ENCODE results near the gene GDPD5. TPM values are rescaled to one million over a fixed set of nuclear protein-coding genes. Genes with fewer than 3 reads are reported as not detected.

The GDPD5 gene
- total and polyA plus RNA-seq, 2 donors (not counting 3 experiments of a cell fraction or from before 2014, with no cell fraction given): 60.2 to 79.2 TPM

DNA sequence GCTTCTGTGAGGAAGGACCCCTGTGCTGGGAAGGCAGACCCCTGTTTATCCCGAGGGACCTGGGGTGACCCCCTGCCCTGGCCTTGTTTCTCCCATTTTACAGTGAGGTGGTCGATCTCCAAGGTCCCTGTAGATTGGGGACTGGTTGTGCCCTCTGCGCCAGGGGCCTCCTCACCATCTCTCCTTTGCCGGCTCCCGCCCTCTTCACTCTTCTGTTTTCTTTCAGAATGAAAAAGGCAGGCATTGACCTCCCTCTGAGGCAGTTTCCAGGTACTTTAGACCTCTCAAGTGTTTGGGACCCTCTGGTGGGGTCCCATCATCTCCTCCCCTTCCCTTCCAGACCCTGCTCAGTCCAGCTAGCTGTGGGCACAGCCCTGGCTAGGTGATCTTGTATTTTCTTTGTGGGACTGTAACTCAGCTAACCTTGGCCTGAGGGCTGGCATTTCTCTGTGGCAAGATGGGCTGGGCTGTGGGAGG is 37.8 kb upstream of the GDPD5 start:
- Histone ChIP-seq H3K4me2 (ENCODE audit: insufficient read depth, low read length) (peak overlapping the region; percentile 90), H4K20me1 (replicated peaks; ENCODE audit: control insufficient read depth, extremely low read depth, insufficient read depth, low read length) (no peaks in the 10 kb centered on the region), H3K27ac (ENCODE audit: insufficient read depth, low read depth, low read length) (peak overlapping the region; percentile 92), H3K4me3 (replicated peaks in 1 of 3; ENCODE audit: insufficient read depth in 1 of 3, low read depth in 1 of 3, low read length in 3 of 3) (peak overlapping the region; percentile 50 to 84 (median 66)), H3K27me3 (ENCODE audit: control insufficient read depth in 2 of 2, insufficient read depth in 2 of 2, low read length in 2 of 2) (no peaks in the 10 kb centered on the region), H3K79me2 (ENCODE audit: control insufficient read depth, insufficient read depth, low read length) (peaks cover 61% of the 10 kb centered on the region), H3K9me3 (replicated peaks; ENCODE audit: control insufficient read depth, insufficient read depth, low read length) (no peaks in the 10 kb centered on the region), H3K9me1 (replicated peaks; ENCODE audit: control insufficient read depth, extremely low read depth, insufficient read depth, low read length) (no peaks in the 10 kb centered on the region), H3K4me1 (ENCODE audit: control insufficient read depth, extremely low read depth, insufficient read depth, low read length) (peaks cover 45% of the 10 kb centered on the region), H2AFZ (ENCODE audit: low read depth, low read length) (no peak overlapping the region), H3K36me3 (ENCODE audit: control insufficient read depth in 2 of 2, extremely low read depth in 1 of 2, insufficient read depth in 2 of 2, low read length in 2 of 2) (peaks cover 3 to 20% of the 10 kb centered on the region in 2 experiments), H3K9ac (replicated peaks; ENCODE audit: extremely low read depth, insufficient read depth, low read length) (peak overlapping the region; percentile 76)
- CTCF ChIA-PET: interaction anchor here (0.8 to 8.6 kb wide), 9 partner anchors 10 to 155 kb away, joined by 3 to 107 read pairs (median 9); no protein-coding TSS in a partner anchor
- intact Hi-C loops (cut with micrococcal nuclease) (loop anchor here (1.0 kb wide), 1 partner anchor 16 kb away; no protein-coding TSS in a partner anchor), dilution Hi-C loops (cut with MboI; ENCODE audit: extremely low pct_ligation_motif_present, low sequenced_read_pairs) (no loop called here)
- POLR2A ChIA-PET: interaction anchor here (0.5 to 2.9 kb wide), 4 partner anchors 9 to 95 kb away, joined by 3 to 23 read pairs (median 9); no protein-coding TSS in a partner anchor
- DNase-seq (ENCODE audit: low read depth, low spot score): peak; percentile 24
- no peak for FAIRE-seq
- TSS peak; percentile 74 for BruUV-seq (replicated peaks)
- TF ChIP-seq POLR2A (IDR thresholded peaks at IDR 0.05; ENCODE audit: low read depth, low read length): peak; percentile 4
- no peak for TF ChIP-seq POLR2AphosphoS5 (IDR thresholded peaks at IDR 0.05; ENCODE audit: insufficient read depth, low read depth, low read length)

GRCh38 chr11:75562836-75563484 is 37.2 kb upstream of the GDPD5 start:
- TSS peak; percentile 52 for BruUV-seq (replicated peaks)
- ChIA-PET CTCF (interaction anchor here (0.7 to 8.6 kb wide), 9 partner anchors 9 to 143 kb away, joined by 3 to 107 read pairs (median 6); no protein-coding TSS in a partner anchor), POLR2A (interaction anchor here (1.3 to 2.3 kb wide), 2 partner anchors 9 to 15 kb away, joined by 4 to 14 read pairs; no protein-coding TSS in a partner anchor)
- H3K9me3 ChIP-seq (replicated peaks; ENCODE audit: control insufficient read depth, insufficient read depth, low read length): no peaks in the 10 kb centered on the region
- peaks cover 56% of the 10 kb centered on the region for H3K79me2 ChIP-seq (ENCODE audit: control insufficient read depth, insufficient read depth, low read length)
- dilution Hi-C loops (cut with MboI; ENCODE audit: extremely low pct_ligation_motif_present, low sequenced_read_pairs): no loop called here
- H3K27me3 ChIP-seq (ENCODE audit: control insufficient read depth in 2 of 2, insufficient read depth in 2 of 2, low read length in 2 of 2): no peaks in the 10 kb centered on the region
- H4K20me1 ChIP-seq (replicated peaks; ENCODE audit: control insufficient read depth, extremely low read depth, insufficient read depth, low read length): no peaks in the 10 kb centered on the region
- H3K36me3 ChIP-seq (ENCODE audit: control insufficient read depth in 2 of 2, extremely low read depth in 1 of 2, insufficient read depth in 2 of 2, low read length in 2 of 2): peaks cover 3 to 15% of the 10 kb centered on the region in 2 experiments
- peak overlapping the region; percentile 90 for H3K4me2 ChIP-seq (ENCODE audit: insufficient read depth, low read length)
- H3K4me3 ChIP-seq (replicated peaks in 1 of 3; ENCODE audit: insufficient read depth in 1 of 3, low read depth in 1 of 3, low read length in 3 of 3): peak overlapping the region; percentile 50 to 84 (median 66)
- DNase-seq (ENCODE audit: low read depth, low spot score): peak; percentile 72
- no peaks in the 10 kb centered on the region for H3K9me1 ChIP-seq (replicated peaks; ENCODE audit: control insufficient read depth, extremely low read depth, insufficient read depth, low read length)
- intact Hi-C loops (cut with micrococcal nuclease): loop anchor here (1.0 kb wide), 2 partner anchors 9 to 16 kb away; no protein-coding TSS in a partner anchor
- peaks cover 51% of the 10 kb centered on the region for H3K4me1 ChIP-seq (ENCODE audit: control insufficient read depth, extremely low read depth, insufficient read depth, low read length)
- H3K27ac ChIP-seq (ENCODE audit: insufficient read depth, low read depth, low read length): peak overlapping the region; percentile 92
- H3K9ac ChIP-seq (replicated peaks; ENCODE audit: extremely low read depth, insufficient read depth, low read length): peak overlapping the region; percentile 76
- H2AFZ ChIP-seq (ENCODE audit: low read depth, low read length): no peak overlapping the region
- peak; percentile 99 for FAIRE-seq
- TF ChIP-seq POLR2AphosphoS5 (IDR thresholded peaks at IDR 0.05; ENCODE audit: insufficient read depth, low read depth, low read length): peak; percentile 94
- peak; percentile 21 for TF ChIP-seq FOS (IDR thresholded peaks at IDR 0.05; ENCODE audit: borderline replicate concordance, insufficient read depth, low read length)
- peak; percentile 73 for TF ChIP-seq POLR2A (IDR thresholded peaks at IDR 0.05; ENCODE audit: low read depth, low read length)
- TF ChIP-seq MYC (IDR thresholded peaks at IDR 0.05; ENCODE audit: low read depth, low read length): no peak
- TF ChIP-seq, protein P1, sequence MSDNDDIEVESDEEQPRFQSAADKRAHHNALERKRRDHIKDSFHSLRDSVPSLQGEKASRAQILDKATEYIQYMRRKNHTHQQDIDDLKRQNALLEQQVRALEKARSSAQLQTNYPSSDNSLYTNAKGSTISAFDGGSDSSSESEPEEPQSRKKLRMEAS (IDR thresholded peaks at IDR 0.05; ENCODE audit: insufficient read depth, insufficient read length): no peak
- TF ChIP-seq CTCF (IDR thresholded peaks at IDR 0.05; ENCODE audit: extremely low read depth in 1 of 2, insufficient read depth in 1 of 2, low read depth in 1 of 2, low read length in 2 of 2): no peak

Measured in endothelial cell of umbilical vein (primary cell).